HG02938 (cell line): ENCODE data around the gene ADRB2.
A peak's percentile ranks its signal among the peaks of the same experiment; 100 is the strongest.

Source experiments
- ATAC-seq: cut with Tn5 transposase; IDR thresholded peaks from one replicate; pipeline ENCODE4 v1.9.1; 2021; ENCODE audit warnings: mild to moderate bottlenecking, moderate library complexity; ENCODE audit not compliant: unreplicated experiment

The ADRB2 gene

DNA sequence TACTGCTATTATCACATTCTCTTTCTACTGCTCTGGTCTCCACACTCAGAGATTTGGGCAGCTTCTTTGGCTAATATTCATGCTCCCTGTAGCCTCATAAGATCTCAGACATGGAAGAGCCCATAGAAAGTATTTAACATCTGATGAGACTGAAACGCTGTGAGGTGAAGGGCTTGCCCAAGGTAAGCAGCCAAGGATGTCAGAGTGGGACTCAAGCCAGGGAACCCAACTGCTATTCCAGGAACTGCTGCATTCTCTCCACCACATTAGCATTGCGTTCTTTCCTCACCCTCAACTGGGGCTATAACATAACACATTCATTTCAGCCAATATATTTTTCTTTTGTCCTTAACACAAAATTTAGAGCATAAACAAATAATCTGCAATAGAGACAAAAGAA, 3.8 kb downstream of the ADRB2 start:
- ATAC-seq, result no peak

DNA sequence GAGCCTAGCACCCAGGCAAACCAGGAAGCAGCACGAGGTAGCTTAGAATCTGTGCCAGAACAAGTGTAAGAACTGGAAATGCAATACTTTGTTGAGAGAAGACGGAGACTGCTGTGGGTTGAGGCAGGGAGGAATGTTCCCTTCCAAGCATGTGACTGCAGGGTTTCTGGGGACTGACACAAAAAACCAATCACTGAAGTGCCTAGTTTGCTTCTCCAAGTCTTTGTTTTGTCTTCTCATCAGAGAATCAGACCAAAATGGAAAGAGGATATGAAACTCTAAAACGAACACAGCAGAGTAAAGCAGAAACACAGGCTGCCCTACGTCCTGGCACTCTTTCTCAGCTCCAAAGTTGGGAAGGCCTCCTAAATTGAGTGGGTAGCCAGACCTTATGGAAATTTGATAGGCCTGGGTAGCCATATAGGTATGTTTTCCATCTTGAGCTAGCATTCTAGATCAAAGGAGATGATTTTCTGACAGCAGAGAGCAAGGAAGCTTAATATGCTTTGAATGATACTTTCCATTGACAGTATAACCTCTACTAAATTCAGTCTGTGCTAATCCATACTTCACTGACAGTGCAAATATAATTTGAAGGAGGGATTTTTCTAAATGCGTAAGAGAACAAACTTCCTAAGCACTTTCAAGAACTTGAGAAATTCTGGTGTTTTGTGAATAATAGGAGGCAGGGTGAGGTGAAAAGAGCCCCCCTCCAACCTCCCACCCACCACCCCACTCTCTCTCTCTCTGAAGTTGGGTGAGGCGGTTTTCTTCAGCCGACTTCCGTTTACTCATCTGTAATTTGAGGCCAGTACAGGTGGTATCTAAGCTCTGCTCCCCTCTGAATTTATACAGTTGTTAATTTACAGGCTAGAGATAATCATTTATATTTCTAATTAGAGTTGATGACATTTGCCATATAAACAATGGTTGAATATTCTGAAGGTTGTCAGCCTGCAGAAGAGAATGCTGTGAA, 5.5 kb downstream of the ADRB2 start:
- ATAC-seq, result peak; percentile 93

DNA sequence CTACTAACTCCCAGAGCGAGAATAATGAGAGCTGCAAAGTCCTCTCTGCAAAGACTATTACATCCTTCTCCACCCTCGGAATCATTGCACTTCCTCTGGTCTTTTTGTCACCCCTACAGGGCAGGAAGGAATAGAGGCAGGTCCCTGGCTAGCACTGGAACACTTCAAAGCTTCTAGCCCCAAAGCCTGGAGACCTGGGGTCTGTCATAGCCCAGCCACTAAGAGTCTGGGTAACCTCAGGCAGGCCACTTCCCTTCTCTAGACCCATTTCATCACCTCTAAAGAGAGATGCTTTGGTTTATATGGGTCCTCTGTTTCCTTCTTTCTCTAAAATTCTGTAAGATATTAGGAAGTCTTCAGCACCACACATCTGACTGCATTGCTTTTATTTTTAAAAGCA, 6.7 kb downstream of the ADRB2 start:
- ATAC-seq, result no peak

DNA sequence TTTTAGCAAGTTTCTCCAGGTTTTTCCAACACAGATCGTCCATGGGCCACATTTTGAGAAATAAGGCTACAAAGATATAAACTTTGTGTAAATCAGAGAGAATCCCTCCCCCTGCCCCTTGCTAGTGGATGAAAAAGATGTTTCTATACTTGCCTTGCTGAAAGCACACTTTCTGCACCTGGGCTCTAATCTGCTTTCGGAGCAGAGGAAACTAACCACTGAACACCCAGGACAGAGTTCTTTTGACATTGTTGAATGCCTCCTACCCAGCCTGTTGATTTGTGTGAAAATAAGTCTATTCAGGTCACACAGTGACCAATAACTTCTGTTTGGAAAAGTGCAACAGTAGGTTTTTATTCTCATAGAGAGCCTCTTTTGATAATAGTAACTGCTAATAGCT, 7.5 kb downstream of the ADRB2 start:
- ATAC-seq, result no peak

DNA sequence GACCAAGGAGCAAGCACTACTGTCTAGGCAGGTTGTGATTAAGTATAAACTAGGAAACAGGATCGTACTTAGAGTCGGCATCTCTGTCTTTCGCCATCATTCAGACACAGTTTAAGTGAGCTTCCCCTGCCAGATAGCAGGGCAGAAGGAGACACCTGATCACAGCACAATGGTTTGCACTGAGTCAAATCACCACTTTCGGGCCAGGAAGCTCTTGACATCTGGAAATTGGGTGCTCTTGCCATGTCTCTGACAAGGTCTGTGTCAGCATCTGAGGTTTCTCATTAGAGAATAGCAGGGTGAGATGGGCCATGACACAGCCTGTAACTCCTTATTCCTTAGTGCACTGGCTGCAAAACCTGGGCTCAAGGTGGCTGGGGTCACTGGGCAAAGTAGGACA, 8.3 kb downstream of the ADRB2 start:
- no peak for ATAC-seq

DNA sequence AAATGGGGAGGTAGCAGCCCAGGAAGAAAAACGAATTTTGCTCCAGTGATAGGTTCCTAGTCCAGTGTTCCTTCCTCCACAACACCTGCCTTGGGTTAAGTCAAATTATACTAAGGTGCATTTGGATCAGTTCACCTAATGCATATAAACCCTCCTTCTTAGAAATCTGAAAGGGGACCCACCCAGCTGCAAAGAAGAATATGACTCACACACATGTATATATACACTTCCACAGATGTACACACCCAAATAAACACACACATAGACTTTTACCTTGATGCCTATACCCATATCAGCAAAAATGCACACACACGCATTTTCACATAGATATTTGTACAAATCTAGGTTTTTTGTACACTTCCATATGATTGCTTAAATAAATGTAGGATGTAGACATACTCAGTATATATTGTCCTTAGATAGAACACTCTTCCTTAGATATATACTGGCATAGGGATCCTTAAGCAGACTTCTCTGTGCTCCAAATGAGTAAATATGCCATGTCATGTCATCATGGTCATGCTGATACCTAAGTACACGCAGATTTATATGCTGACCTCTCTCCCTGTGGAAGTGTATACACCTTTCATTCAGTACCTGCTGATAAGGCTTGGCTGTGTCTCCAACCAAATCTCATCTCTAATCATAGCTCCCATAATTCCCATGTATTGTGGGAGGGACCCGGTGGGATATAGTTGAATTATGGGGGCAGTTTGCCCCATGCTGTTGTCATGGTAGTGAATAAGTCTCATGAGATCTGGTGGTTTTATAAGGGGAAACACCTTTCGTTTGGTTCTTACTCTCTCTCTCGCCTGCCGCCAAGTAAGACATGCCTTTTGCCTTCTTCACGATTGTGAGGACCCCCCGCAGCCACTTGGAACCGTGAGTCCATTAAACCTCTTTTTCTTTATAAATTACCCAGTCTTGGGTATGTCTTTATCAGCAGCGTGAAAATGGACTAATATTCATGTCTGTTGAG, 10.2 kb downstream of the ADRB2 start:
- no peak for ATAC-seq

DNA sequence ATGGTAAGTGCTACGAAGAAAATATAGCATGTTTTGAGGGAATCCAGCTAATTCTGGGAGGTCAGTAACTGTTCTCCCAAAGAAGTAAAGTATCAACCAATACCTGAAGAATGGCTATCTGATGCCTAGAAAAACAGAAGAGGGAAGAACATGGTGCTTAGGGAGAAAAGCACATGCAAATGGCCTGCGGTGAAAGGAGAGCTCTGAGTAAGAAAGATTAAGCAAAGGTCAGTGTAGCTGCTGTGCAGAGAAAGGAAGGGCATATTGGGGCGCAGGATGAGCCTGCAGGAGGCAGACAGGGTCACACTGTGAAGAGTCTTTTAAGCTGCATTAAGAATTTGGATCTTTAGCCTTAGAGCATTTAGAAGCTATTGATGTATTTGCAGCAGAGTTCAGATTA, 11.0 kb downstream of the ADRB2 start:
- ATAC-seq, result no peak

DNA sequence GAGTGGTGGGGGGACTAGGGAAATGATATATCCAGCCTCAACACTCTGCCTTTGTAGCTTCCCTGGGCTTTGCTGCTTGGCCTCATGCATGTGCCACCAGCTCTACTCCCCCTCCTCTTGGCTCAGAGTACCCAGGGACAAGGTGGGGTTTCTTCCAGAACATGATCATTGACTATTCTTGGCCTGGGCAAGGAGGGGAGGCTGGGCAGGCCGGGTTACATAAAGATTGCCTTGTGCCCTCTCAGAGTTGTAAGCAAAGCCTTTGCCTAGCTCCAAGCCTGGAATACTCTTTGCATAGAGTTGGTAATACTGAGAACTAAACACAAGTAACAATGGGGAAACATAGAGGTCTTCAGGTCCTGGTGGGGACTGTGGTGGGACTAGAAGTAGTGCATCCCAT, 11.9 kb downstream of the ADRB2 start:
- no peak for ATAC-seq

DNA sequence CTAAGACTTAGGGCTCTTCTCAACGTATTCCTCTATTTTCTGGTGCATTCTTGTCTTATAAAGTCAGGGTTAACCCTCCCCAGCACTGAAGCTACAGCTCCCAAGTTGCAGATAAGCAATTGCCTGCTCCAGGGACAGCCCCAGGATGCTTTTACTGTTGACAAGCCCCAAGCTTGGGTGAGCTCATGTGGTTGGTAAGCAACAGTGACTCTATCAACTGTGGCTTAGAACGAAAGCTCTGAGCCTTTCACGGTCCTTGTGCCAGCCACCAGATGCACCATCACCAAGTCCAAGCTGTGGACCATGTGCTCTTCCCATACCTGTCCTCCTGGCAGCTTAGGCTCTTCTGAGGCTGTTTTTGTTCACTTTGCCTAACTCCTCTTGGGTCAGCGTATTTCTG, 13.5 kb downstream of the ADRB2 start:
- no peak for ATAC-seq

DNA sequence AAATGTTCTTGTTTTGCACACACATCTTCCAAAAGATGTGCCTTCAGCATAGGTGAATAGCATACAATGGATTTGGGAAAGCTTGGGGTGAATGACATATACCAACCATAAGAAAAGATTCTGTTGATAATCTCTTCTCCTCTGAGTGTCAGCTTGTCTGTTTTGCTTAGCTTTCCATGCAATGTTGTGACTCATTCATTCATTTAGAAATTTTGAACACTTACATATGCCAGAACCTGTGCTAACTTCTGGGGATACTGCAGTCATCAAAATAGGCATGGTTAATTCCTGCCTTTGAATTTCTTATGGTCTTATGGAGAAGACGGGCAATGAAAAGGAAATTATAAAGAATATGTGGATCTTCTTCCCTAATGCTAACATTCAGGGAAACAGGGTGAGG, 14.1 kb downstream of the ADRB2 start:
- no peak for ATAC-seq

DNA sequence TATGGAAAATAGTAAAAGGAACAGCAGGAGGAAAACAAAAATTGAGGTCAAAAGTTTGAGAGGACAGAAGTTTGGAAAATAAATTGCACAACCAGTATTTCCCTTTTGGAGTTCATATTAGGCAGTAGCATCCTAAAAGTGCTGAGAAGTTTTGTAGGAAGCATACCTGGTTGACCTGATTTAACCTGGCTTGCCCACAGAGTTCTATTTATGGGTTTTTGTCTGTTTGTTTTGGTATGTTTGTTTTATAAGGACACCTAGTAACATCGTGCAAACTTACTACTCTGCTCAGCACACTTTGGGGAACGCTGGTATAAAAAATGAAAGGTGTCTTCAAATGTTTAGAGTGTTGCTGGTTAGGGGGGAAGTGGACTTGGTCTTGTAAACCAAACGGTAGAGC, 15.1 kb downstream of the ADRB2 start:
- no peak for ATAC-seq

DNA sequence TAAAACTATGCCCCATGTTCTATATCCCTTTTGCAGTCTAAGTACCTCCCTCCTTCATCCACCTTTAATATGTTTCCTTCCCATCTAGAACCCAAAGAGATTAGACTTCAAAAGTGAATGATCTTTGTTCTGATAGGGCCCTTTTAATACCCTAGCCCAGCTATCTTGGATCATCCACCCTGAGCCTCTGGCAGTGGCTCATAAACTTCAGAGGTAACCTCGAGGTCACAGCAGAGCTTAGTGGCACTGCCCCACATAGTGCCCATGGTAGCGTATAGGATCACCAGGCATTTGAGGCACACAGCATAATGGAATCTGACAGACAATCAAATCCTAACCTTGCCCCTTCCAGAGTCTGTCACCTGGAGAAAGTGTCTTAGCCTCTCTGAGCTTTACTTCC, 15.8 kb downstream of the ADRB2 start:
- ATAC-seq, result no peak

DNA sequence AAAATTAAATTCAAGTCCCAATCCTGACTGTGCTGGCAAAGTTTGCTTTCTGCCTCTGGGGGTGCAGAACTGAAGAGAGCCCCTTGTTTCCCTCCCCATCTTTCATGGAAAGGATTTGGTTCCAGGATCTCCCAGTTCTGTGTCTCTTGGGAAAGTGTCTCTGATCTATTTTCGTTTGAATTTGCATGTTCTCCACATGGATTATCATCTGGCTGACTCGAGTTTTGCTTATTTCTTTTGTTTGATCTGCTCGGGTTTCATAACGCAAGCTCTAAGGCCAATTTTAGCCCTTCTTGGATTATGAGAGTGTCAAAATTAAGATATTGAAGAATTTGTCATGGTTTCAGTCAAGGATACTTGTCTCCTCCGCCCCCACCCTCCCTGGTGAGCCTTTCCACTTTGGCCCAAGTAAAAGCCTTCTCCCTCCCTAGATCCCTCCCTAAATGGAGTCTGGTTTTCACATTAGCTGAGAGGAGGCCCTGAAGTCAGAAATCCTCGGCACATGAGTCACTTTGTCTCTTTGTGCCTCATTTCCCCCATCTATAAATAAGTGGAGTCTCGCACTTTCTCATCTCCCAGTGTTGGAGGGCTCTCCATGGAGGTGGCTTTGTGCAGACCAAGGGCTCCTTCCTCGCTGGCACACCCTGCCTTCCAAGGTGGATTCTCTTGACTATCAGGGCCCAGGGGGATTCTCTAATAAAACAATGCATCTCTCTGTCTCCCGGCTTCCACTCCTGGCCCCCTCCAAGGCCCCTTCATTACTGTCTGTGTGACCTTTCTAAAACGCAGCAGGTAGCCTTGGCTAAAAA, 17.3 kb downstream of the ADRB2 start:
- no peak for ATAC-seq

DNA sequence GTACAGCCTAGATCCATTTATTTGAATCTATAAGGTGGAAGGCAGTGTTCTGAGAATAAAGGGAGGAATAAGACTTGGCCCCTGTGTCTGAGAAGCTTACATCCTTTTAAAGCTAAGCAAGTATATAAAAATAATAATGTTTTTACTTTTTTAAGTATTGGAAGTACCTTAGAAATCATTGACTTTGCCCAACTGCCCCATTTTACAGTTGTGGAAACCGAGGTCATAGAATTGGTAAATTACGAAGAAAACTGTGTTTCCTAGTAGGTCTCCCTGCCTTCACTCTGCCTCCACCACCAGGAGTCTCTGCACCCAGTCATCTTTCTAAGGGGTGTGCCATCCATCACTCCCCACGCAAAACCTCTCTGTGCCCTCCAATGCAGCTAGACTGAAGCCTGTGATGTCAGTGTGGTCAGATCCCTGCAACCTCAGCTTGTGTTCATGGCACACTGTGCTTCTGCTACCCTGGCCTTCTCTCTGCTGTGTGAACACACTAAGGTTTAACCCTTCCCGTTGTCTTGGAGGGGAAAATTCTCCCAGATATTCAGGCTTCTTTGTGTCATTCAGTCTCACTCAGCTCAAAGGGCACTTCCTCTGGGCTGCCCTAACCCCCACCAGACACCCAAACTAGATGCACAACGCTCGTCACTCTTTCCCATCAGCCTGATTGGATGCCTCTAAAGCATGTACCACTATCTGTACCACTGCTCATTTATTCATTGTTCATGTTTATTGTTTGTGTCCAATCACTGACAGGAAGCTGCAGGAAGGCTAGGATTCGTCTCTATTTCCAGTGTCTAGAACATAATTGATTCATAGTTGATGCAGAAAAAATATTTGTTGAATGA, 18.2 kb downstream of the ADRB2 start:
- ATAC-seq, result no peak

DNA sequence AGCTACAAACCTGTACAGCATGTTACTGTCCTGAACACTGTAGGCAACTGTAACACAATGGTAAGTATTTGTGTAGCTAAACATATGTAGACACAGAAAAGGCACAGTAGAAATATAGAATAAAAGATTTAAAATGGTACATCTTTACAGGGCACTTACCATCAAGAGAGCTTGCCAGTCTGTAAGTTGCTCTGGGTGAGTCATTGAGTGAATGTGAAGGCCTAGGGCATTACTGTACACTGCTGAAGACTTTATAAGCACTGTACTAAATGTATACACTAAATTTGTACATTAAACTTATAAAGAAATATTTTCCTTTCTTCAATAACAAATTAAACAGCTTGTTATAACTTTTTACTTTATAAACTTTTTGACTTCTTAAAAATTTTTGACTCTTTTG, 20.5 kb downstream of the ADRB2 start:
- no peak for ATAC-seq

DNA sequence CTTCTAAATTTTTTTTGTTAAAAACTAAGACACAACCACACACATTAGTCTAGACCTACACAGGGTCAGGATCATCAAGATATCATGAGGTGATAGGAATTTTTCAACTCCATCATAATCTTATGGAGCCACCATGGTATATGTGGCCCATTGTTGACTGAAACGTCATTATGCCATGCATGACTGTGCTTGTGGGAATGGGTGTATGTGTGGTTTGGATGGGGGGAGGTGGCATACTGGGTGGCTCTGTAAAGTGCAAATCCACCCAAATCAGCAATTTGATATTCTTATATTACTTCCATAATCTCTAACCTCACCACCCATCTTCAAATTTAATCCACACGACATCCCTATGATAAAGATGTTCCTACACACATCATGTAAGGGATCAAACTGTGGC, 21.0 kb downstream of the ADRB2 start:
- ATAC-seq, result no peak

DNA sequence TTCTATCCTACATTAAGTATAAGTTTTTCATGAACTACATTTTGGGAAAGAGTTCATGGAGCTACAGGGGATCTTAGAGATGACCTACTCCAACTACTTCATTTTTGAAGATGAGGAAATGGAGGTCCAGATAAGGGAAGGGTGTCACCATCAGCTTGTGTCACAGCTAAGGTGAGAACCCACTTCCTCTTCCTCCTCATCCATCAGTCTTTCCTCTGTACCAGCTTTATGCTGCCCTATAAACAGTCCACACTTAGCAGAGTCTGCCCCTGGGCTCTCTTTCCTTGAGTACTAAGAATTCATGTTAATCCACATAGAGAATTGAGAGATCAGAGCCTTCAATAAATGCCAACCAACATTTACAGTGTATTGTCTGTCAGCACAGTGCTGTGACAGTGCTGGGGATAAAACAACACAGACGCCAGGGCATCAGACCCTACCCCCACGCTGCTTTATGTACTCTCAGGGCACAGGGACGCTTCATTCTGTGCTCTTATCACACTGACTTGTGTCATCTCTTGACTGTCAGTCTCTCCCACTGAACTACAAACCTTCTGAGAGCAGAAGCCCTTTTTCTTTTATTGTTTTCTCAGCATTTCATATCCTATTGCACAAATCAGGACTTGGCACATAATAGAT, 22.1 kb downstream of the ADRB2 start:
- no peak for ATAC-seq

DNA sequence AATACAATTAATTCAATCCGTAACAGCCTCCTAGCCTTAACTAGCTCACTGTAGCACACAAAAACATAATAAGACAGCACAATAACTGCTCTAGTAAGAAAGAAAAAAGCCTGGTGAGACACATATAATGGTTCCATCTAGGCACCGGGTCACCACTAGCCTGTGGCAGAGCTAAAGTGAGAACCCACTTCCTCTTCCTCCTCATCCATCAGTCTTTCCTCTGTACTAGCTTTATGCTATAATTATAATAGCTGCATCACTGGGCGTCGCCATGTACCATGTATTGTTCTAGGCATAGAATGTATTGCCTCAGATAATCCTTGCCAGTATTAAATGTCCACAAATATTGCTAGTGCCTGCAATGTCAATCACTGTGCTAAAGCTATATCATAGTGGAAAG, 23.1 kb downstream of the ADRB2 start:
- no peak for ATAC-seq

DNA sequence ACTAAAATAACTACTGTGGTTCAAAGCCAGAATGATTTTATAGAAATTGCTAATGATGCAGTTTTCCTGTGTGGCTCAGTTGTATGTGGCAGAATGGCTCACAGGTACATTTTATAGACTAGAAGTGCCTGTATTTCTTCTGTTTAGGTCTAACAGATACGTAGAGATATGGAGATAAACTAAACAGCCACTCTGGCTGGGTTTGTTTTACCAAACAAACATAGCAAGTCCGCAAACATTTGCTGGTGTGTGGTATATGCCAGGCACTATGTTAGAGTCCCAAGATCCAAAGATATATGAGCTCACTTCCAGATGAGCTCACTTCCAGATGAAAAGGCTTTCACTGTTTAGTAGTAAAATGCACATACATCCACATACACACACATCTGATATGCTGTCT, 24.4 kb downstream of the ADRB2 start:
- ATAC-seq, result no peak

DNA sequence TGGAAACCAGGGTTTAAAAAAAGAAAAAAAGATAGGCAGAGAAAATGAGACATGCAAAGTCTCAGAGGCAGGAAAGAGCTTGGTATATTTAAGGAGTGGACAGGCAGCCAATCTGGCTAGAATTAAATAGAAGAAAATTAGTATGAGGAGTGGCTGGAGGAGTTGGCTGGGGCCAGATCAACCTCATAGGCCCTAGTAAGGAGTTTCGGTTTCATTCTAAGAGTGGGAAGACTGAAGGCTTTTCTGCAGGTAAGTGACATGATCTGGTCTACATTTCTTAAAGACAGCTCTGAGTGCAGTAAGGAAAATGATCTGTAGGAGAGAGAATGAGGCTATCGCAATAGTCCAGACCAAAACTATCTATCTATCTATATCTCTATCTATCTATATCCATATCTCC, 27.5 kb downstream of the ADRB2 start:
- ATAC-seq, result peak; percentile 57
